ENCODE measurements around the gene DCBLD1.

Gene DCBLD1

DNA sequence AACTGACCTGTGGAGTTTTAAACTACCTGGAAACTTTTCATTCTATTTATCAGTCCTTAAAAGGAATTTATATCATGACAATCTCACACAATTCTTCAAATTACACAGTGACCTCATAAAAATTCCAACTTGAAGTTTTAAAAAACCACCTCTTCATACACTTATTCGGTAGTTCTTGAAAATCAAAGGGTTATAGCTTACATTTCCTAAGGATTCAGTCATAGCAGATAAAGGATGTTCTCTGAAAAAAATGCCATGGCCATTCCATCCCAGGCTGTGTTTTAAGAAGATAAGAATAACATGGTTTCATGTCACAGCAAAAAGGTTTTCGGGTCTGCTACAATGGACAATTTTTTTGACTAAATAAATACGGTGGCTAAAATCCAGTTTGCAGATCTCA, 78.7 kb downstream of the DCBLD1 start:
- DNase-seq, result no peak

DNA sequence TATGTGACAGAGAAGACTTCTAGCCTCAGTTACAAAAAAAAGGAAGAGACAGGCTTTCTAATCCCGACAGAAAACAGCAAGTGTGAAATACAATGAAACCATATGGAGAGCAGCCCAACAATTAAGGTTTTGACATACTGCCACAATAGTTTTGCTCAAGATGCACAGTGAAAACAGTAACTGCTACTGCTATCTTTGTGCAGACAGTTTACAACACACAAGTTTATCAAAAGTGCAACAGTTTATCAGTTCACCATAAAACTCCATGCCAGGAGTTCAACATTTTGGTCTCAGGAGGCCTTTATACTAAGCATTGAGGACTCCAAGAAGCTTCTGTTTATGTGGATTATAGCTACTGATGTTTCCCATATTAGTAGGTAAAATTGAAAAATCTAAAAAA, 82.2 kb downstream of the DCBLD1 start:
- DNase-seq, result no peak

DNA sequence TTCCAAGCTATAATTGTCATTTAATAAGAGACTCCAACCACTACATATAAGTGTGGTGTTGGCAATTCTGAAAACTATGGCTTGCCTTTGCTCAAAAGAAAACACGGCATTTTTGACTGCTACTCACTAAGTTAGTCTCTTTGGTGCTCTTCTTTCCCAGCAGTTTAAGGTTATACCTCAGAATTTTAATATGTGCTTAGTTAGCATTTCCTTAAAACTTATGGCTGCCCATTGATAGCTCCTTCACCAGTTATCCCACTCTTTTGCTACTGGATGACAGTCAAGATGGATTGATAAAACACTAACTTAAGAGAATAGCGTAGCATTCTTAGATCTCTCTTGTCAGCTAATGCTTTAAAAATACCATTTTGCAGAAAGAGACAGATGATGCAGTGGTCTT, 85.8 kb downstream of the DCBLD1 start:
- DNase-seq, result no peak

DNA sequence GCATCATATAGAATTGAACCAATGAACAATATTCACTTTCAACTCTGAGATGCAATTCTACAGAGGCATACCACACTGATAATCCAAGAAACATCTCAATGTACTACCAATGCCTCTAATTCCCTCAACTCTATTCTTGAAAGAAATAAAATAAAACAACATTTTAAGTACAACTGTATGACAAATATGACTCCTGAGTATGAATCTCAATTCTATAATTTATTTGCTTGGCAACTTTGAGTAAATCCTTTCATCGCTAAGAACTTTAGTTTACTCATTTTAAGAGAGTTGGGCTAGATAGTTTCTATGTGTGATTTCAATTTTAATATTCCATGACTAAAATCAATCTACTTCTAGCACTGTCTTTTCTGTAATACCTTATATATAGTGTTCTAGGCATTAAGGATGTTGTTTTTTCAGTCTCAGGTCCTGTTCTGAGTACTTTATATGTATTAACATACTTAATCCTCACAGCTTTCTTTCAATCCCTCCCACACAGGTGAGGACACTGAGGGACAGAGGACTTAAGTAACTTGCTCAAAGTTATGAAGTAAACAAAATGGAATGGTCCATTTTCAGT, 86.4 kb downstream of the DCBLD1 start:
- no peak for DNase-seq

DNA sequence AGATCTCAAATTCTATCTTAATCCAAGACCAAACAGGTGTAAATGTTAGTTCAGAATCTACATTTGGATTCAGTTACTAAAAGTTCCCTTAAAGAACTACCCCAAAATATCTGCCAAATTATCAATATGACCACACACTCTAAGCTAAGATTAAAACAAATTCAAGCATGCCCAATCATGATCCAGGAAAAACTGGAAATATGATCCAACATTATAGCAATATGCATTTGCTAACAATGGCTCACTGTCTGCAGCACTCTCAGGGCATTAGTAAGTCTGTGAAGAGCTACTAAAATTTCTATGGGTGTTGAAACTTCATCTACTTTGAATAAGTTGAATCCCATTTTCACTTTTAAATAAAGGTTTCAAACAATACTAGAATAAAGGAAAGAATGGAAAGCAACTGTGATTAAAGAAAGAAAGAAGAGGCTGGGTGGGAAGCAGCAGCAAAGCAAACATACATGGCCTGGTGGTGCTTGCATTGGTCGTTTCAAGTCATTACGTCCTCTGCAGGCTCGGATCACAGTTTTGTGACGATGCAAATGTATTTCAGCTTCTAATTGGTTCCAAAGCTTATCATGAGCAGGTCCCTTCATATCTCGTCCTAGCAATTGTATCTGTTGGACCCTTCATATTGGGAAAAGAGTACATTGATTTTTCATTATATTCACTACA, 90.7 kb downstream of the DCBLD1 start:
- no peak for DNase-seq

DNA sequence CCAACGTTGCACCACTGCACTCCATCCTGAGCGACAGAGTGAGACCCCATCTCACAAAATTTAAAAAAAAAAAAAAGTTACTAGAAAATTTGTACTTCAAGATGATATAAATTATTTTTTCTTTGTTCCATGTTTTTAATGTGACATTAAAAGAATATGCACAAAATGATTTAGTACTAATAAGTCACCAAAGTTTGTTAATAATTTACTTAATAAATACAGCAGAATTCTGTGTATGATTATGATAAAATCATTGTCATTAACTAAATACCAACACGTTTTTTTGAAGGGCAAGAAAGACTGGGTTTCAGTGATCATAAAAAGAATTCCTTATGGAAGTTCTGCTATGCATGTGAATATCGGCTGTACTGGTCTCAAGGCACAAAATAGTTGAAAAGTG, 91.7 kb downstream of the DCBLD1 start:
- DNase-seq, result no peak

DNA sequence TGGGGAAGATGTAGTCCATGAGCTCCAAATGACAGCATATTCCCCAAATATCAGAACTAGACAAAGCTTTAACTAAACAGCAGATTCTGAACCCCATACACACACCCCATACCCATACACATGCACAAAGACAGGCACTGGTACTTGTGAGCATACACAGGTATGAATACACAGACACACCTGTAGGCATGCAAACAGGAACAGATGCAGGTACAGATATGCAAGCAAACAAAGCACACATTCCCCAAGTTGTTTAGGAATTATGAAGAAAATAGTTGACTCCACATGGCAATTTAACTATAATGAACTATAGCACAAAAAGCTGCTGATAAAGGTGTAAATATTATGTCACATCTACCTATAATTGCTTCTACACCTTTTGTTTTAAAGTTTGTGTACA, 103.2 kb downstream of the DCBLD1 start:
- no peak for DNase-seq

DNA sequence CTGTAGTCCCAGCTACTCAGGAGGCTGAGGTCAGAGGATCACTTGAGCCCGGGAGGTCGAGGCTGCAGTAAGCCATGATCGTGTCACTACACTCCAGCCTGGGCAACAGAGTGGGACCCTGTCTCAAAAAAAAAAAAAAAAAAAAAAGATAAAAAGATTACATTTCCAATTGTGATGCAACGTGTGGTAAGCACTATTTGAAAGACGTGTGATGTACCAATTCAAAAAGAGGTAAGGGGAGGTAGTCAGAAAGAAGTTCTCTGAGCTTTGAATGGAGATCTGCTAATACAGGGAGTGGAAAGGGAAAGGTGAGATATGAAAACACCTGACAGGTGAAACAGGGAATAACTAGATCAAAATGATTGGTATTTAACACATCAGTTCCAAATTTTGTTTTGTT, 108.0 kb downstream of the DCBLD1 start:
- DNase-seq, result no peak

DNA sequence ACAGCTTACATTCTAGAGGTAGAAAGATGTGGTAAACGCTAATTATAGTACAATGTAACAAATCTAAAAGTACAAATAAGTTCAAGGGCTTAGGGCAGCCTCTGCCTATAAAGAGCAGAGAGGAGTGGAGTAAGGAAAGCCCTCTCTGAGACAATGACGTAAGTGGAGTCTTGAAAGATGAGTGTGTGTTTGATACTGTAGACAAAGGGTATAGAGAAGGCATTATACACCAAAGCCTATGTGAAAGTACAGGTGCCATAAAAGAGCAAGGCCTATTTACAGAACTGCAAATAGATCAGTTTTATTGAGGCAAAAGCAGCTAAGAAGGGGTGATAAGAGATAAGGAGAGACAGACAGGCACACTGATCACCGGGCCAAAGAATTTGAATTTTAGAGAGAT, 108.9 kb downstream of the DCBLD1 start:
- no peak for DNase-seq

DNA sequence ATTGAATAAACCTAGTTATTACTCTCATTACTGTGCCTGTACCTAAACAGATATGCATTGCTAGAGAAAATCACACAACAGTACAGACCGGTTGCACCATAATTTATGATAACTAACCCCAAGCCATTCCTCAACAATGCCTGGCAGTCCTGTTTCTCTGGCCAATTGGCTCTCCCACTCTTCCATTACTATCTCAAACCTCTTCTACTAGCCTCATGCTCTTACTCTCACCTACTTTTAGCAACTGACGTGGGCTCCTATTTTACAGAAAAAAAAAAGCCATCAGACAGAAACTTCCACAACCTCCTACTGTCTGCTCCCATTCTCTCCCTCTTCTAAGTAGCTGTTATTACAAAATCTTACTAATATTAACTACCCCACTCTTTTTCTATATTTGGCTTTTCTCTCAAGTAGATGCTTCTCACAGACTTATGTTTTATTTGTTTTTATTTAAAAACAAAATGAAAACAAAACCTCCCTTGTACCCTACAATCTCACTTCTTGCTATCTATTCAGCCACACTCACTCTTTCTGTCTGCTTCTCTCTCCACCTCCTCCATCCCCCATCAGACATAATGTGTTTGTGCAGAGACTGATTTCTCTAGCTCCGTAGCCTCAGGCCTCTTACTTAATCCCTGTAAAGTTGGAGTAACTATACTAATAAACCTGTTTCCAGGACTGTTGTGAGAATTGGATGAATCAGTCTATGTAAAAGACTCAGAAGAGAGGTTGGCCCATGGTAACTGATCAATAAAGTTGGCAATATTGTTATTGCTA, 110.7 kb downstream of the DCBLD1 start:
- DNase-seq, result no peak

DNA sequence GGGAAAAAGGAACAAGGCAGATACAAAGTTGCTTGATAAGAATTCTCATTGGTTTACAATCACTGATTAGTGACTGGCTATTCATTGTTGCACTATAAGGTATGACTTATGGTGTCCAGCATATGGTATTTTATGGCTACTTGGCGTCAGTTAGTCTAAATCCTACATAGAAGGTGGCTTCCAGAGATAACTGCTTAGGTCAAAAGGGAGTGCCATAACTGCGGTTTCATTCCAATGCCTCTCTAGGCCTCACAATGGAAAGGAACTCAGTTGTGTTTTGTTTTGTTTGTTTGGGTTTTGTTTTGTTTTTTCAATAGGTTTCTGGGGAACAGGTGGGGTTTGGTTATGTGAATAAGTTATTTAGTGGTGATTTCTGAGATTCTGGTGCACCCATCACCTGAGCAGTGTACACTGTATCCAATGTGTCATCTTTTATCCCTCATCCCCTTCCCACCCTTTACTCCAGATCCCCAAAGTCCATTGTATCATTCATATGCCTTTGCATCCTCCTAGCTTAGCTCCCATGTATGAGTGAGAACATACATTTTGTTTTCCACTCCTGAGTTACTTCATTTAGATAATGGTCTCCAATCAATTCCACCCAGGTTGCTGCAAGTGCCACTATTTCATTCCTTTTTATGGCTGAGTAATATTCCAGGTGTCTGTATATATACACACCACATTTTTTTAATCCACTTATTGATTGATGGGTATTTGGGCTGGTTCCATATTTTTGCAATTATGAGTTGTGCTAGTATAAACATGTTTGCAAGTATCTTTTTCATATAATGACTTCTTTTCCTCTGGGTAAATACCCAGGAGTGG, 112.8 kb downstream of the DCBLD1 start:
- no peak for DNase-seq

DNA sequence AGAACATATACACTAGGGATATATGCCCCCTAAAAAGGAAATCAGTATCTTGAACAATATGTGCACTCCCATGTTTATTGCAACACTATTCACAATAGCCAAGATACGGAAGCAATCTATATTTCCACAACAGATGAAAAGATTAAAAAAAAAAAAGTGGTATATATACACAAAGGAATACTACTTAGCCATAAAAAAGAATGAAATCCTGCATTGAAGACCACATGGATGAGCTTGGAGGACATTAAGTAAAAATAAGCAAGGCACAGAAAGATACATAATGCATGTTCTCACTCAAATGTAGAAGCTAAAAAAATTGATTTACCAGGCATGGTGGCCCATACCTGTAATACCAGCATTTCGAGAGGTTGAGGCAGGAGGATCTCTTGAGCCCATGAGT, 115.3 kb downstream of the DCBLD1 start:
- no peak for DNase-seq
